UCSD-AML1 (cell line): Measurements from ENCODE around the gene CFAP52.
"Not testable (repeated sequence)": the region's sequence is repeated elsewhere in the genome, so short reads cannot be mapped to it uniquely, and the experiment has no call there.

Experiments used
- DNase-seq: peaks from one replicate; lab custom pipeline; 2025; ENCODE audit not compliant: unreplicated experiment; lab: John Stamatoyannopoulos, UW

Gene CFAP52

GRCh38 chr17:9568957-9569588 lies 7.4 kb upstream of the CFAP52 start:
- no peak for DNase-seq

GRCh38 chr17:9571201-9571600 lies 5.2 kb upstream of the CFAP52 start:
- no peak for DNase-seq

GRCh38 chr17:9575381-9576101 lies 901 bp upstream of the CFAP52 start, which contains the start of gene STX8:
TSS of gene STX8 (minus strand) at chr17:9575820. CDS start at chr17:9575808, 12 bp downstream.
- peak; percentile 85 for DNase-seq

DNA sequence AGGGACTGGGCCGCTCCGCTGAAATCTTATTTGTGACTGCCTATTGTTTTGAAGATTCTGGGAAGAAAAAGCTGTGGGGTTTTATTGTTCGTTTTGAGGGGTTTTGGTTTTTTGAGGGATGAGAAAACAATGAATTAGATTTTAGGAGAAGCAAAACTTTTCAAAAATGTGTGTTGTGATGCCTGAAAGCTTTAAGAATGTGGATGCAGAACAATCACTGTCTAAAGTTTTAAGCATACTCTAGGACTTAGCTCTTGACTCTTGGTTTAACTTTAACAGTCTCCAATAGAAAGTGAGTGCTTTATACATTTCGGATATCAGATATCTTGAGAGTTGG lies 899 bp downstream of the CFAP52 start:
- no peak for DNase-seq

DNA sequence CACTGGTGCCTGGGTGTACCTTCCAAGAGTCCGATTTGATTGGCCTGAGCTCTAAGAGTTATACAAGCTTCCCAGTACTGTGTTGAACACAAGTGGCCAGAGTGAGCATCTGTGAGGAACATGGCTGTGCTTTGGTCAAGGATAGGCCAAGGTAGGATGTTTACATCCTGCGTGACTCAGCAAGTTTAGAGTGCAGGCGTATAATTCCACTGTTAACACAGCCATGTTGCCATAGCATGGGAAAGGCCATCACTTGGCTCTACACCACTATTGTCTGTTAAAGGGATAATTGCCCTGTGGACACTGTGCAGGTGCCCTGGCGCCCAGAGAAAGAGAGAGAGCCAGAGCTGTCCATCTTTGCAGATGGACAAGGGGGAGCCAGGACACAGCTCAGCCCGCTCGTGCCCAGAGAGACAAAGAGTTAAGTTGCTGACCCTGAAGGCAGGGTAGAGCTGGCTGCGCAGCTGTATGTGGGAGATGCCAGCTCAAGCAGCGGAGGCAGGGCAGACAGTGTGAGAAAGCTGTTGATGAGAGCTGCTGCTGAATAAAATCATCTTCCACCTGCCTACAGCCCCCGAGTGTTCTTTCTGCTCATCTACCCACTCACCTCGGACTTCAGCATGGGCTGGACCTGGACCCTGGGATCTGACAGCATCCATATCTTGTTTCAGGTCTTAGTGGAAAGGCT lies 11.7 kb downstream of the CFAP52 start:
- DNase-seq: no peak

- DNase-seq: no peak
Observed at GRCh38 chr17:9594065-9594464, 17.6 kb downstream of the CFAP52 start.

DNA sequence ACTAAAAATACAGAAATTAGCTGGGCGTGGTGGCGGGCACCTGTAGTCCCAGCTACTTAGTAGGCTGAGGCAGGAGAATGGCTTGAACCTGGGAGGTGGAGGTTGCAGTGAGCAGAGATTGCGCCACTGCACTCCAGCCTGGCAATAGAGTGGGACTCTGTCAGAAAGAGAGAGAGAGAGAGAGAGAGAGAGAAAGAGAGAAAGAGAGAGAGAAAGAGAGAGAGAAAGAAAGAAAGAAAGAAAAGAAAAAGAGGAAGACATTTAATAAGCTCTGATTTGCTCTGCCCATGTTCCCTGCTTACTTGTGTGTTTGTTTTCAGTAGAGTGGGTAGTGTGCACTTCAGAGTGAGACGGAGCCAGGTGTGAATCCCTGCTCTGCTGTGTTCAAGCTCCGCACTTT lies 21.2 kb downstream of the CFAP52 start:
- not testable (repeated sequence) for DNase-seq

GRCh38 chr17:9598661-9599060 lies 22.2 kb downstream of the CFAP52 start:
- DNase-seq: no peak

GRCh38 chr17:9604583-9604982 lies 28.1 kb downstream of the CFAP52 start:
- DNase-seq: not testable (repeated sequence)

DNA sequence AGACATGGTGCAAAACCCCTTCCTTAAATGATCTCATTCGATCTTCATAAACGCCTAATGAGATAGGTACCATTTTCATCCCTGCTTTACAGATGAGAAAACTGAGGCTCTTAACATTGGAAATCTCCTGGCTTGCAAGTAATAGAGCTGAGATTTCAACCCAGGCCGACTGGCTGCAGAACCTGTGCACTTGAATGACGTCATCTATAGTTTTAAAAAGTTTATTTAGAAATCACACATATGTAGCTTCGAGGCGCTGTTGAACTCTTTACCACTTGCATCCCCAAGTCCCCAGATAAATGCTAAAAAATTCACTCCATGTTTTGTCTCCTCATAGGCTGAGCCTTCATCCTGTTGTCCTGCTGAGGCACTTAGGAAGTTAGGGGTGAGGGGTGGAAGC lies 30.0 kb downstream of the CFAP52 start:
- DNase-seq: no peak

DNA sequence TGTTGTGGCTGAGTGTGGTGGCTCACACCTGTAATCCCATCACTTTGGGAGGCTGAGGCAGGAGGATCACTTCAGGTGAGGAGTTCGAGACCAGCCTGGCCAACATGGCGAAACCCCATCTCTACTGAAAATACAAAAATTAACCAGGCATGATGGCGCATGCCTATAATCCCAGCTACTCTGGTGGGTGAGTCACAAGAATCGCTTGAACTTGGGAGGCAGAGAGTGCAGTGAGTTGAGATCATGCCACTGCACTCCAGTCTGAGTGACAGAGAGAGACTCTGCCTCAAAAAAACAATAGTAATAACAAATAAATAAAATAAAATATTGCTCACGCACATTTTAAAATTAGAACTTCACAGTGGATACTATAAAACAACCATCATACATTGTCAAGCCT lies 30.6 kb downstream of the CFAP52 start:
- DNase-seq: not testable (repeated sequence)

- no peak for DNase-seq
Observed at GRCh38 chr17:9611557-9611956, 35.1 kb downstream of the CFAP52 start.

DNA sequence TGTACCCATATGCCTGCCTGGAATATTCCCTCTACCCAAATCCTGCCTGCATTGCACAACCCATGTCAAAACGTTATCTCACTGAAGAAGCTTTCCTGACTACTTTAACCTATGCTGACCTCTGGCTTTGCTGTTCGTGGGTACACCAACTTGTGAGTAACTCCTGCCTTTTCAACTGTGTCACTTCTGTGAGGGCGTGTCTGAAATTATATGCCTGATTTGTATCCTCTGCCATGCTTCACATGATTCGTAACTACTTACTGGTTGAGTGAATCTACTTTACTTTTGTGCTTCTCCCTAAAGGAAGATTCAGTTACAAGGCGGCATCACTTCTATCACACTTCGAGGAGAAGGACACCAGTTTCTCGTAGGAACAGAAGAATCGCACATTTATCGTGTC lies 35.6 kb downstream of the CFAP52 start:
- DNase-seq: no peak

- DNase-seq: no peak
Observed at GRCh38 chr17:9615486-9615885, 39.0 kb downstream of the CFAP52 start.

DNA sequence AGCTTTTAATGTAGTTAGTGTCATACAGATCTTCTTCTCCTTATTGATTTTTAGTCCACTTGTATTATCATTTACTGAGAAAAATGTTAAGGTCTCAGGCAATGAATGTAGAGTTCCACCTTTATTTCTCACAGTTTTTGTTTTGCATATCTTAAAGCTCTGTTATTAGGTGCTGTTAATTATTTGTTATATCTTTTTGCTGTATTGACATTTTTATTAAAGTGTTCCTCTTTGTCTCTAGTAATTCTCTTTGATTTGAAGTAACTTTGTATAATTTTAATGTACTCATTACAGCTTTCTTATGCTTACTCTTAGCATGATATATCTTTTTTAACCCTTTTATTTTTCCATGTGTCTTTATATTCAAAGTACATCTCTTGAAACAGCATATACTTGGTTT lies 46.5 kb downstream of the CFAP52 start:
- no peak for DNase-seq

GRCh38 chr17:9628509-9628908 lies 52.1 kb downstream of the CFAP52 start:
- no peak for DNase-seq

GRCh38 chr17:9632741-9633140 lies 56.3 kb downstream of the CFAP52 start:
- DNase-seq: no peak

- DNase-seq: no peak
Observed at GRCh38 chr17:9635340-9635739, 58.9 kb downstream of the CFAP52 start.

DNA sequence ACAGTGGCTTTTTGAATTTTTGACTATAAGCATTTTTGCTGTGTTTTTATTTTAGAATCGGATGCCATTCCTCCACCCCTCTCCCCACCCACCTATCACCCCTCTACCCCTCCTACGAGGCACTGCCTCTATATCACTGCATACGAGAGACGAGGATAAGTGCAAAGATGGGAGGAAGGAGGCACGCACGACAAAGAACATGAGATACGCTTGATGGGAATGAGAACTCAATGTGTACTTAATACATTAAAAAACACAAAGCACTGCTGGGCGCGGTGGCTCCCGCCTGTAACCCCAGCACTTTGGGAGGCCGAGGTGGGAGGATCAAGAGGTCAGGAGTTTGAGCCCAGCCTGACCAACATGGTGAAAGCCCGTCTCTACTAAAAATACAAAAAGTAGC lies 60.1 kb downstream of the CFAP52 start:
- DNase-seq: no peak

- DNase-seq: not testable (repeated sequence)
Observed at GRCh38 chr17:9640388-9640787, 63.9 kb downstream of the CFAP52 start.

DNA sequence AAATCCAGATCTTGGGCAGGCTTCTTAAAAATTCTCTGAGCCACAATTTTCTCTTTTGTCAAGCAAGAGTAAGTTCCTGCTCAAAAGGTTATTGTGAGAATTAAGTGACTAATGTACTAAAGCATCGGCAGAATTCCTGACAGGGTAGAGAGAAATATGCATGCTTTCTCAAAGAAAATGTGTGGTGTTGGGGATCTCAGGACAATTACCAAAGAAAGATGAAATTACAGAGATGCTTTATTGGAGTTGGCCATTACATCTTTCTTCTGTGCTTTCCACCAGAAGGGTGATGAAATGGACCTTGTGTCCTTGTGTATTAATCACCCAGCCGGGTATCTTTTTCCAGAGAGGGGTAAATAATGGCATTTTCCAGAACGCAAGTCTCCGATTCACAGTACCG lies 67.2 kb downstream of the CFAP52 start:
- no peak for DNase-seq
